Thoracic aorta endothelial cell (primary cell): ENCODE measurements around the gene FOLR3. TPM values are rescaled to one million over a fixed set of nuclear protein-coding genes. Genes with fewer than 3 reads are reported as not detected.

ENCODE experiments used
- total RNA-seq: library from RNA; depleted of rRNA; stranded (reverse); fragments of >200 nt; gene quantifications from 2 replicates; pipeline ENCODE4 v1.2.3, GENCODE V29; 2012

FOLR3 gene
- not detected in 2 replicates for total RNA-seq

DNA sequence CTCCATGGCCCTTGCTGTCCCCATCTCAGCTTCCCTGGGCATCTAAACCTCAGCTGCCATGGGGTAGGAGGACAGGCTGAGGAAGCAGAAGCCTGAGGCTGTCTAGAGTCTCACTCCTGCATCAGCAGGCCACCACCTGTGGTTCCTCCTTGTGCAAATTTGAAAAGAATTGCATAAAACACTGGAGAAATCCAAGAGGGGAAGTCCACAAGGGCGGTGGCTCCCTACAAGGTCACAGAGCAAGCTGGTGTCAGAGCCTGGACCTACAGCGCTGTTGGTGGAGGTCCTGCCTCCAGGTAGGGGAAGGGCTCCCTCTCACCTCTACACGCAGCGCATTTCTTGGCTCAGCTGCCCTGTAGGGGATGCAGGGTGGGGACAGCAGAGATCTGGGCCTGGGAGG lies at the start of gene FOLR3:
TSS of gene FOLR3 (plus strand) at position 253 of the 400 bp plus-strand sequence. CDS start 228 bp downstream, outside the sequence.

DNA sequence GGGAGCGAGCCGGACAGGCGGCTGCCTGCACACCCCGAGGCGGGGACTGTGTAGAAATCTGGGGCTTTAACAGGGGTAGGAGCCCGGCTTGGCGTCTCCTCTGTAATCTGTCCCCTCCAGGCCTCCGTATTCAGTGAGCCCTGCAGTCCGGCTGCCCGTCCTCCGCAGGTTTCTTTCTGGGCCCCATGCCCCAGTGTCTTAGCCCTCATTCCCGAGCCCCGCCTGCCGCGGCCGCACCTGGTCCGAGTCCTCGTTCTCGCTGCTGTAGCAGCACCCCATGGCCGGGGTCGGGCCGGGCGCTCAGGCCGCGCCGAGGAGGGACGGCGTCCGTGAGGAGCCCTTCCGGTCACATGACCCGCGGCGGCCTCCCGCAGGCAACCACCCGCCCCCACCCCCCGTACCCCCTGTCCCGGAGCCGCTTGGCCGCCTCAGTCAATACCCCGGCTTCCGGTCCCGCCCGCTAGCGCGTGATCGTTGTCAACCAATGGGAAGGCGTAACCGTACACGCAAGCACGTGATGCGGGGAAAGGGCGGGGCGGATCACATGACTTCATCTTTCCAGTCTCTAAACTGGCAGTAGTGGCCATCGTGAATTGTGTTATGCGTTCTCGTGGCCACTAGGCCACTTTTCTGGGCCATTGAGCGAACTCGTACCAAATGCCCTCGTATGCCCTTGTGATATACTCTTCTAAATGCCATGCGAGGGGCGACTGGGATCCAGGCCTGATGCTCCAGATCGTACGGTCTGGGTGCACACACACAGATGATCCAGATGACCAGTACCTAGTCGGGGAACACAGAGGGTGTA lies 32.4 kb upstream of the FOLR3 start, which contains the start of gene LAMTOR1:
TSS of gene LAMTOR1 (minus strand) at position 352 of the 808 bp plus-strand sequence. CDS start at position 279, 73 bp downstream.

DNA sequence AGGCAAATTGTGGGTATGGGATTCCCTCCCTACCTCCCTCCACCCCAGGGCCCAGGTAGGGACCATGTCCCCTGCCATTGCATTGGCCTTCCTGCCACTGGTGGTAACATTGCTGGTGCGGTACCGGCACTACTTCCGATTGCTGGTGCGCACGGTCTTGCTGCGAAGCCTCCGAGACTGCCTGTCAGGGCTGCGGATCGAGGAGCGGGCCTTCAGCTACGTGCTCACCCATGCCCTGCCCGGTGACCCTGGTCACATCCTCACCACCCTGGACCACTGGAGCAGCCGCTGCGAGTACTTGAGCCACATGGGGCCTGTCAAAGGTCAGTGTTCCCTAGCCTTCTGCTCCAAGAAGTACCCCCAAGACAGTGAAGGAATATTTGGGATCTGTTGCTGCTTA lies 29.6 kb upstream of the FOLR3 start, which contains the start of gene TOMT:
TSS of gene TOMT (plus strand) at position 37 of the 400 bp plus-strand sequence. CDS start at position 65, 28 bp downstream.

DNA sequence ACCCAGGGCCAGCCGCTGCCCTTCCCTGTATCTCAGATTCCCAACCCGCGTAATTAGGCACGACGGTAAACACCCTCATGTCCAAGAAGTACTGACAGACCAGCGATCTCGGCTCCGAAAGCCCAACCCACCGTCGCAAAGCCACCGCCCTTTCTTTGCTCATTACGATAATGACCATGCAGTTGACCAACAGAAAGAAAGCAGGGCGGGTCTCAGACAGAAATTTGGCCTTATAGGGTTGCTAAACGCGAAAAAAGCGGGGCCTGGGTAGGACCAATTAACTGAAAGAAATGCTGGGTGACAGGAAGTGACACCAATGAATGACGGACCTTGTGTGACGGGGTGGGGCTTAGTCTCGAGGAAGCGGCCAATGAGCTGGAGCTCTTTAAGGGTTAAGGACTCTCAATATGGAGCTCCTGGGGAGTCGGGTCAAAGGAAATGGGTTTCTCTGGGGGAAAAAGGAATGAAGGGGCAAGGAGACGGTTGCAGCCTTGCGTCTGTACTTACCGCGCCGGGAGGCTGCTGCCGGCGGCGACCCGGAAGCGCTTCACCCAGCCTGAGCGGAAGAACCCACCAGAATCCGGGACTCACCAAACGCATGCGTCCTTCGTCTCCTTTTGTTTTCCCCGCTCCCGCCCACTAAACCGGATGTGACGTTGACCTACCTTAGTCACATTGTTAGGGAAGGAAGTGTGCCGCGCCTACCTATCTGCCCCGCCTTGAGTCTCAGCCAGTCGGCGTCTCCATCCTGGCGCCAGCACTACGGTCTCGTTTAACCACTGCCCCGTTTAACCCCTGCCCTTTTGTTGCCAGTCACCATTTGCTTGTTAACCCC lies 23.2 kb upstream of the FOLR3 start, which contains the start of gene ANAPC15:
TSS of gene ANAPC15 (minus strand) at position 553 of the 835 bp plus-strand sequence. CDS start 1,419 bp downstream, outside the sequence.

Other genes with a start within 250 kb of the FOLR3 start
- 11.8 and 12.5 TPM in 2 replicates for gene XNDC1N, start 207.1 kb upstream of the FOLR3 start, total RNA-seq
- gene RNF121, start 206.7 kb upstream of the FOLR3 start, total RNA-seq: 52.1 and 58.2 TPM in 2 replicates
- 9.4 and 13.5 TPM in 2 replicates for gene IL18BP, start 136.8 kb upstream of the FOLR3 start, total RNA-seq
- 149 and 164 TPM in 2 replicates for gene NUMA1, start 55.2 kb upstream of the FOLR3 start, total RNA-seq
- gene LRRC51, start 54.9 kb upstream of the FOLR3 start, total RNA-seq: 1.5 and 2.2 TPM in 2 replicates
- gene LAMTOR1, start 32.4 kb upstream of the FOLR3 start, total RNA-seq: 88.6 and 90.2 TPM in 2 replicates
- 0.22 TPM in 1 of 2 replicates, not detected in the other for gene TOMT, start 29.8 kb upstream of the FOLR3 start, total RNA-seq
- gene ANAPC15, start 23.0 kb upstream of the FOLR3 start, total RNA-seq: 34.2 and 35.5 TPM in 2 replicates
- gene FOLR1, start 56.4 kb downstream of the FOLR3 start, total RNA-seq: not detected in 2 replicates
- gene FOLR2, start 81.1 kb downstream of the FOLR3 start, total RNA-seq: not detected in 2 replicates
- gene INPPL1, start 89.0 kb downstream of the FOLR3 start, total RNA-seq: 52.5 and 62.6 TPM in 2 replicates
- gene PHOX2A, start 108.5 kb downstream of the FOLR3 start, total RNA-seq: not detected in 2 replicates